Stimulated activated CD4-positive, alpha-beta T cell treated with anti-CD3 and anti-CD28 coated beads, Interleukin-2, amount 100 ng/mL, for 48 hours (primary cell): ENCODE measurements around the gene MAP3K20.
A peak's percentile ranks its signal among the peaks of the same experiment; 100 is the strongest.
"Not testable (repeated sequence)": the region's sequence is repeated elsewhere in the genome, so short reads cannot be mapped to it uniquely, and the experiment has no call there.

Experiments
- DNase-seq, 2 donors: peaks; one replicate each; pipeline ENCODE4 v3.0.0-alpha.2; 2020

MAP3K20 gene

DNA sequence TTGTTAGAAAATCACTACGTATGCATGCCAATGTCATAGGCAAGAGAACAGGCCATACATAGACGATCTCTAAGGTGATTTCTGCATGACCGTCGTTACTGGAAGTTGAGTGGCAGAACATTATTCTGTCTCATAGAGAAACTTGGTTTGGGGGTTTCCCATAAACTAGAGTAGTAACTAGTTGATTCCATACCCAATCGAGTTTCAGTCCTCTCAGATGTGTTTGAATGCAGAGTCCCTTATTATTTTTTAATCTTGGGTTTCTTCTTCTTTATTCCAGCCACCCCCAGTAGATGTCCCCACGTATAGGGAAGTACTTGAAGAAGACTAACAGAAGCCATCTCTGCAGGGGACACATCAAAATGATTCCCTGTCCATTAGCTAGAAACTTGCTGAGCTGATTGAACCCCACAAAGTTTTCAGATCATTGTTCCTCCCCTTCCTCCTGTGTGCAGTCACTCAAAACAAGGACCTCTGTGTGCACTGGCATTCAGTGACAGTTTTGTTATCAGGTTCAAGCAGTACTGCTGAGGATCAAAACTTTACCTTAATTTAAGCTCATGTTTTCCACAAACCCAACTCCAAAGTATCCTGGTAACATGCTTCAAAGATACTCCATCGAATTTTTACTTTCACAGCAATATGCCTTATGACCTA is 210.6 kb downstream of the MAP3K20 start:
- DNase-seq, result no peak

DNA sequence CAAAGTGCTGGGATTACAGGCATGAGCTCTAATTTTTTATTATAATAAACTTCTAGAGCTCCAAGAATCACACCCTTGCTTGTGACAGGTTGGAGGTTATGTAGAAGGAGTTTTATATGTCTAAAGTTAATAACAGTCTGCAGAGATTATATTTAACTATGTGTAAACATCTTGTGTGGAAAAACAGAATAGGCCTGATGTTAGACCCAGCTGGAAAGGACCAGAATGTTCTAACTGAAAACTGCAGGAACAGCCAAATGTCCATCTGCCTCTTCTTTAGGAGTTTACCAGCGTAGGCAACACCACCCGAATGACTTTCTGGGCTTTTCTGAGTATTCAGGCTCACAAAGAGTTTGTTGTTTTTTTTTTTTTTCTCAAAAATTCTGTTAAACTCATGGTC is 211.9 kb downstream of the MAP3K20 start:
- no peak for DNase-seq

DNA sequence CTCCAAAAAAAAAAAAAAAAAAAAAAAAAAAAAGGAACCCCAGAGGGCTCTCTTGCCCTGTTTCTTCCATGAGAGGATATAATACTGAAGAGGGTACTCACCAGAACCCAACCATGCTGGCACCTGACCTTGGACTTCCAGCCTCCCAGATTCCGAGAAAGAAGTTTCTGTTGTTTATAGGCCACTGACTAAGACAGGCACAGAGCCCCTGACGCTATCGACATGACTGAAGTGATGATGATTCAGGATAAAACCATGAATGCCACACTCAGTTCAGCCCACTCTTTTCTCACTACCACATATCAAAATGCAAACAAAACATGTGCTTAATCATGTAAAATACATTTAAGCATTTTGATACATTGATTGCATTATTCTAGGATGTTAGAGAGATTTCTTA is 212.9 kb downstream of the MAP3K20 start:
- peak; percentile 7 to 13 for DNase-seq

DNA sequence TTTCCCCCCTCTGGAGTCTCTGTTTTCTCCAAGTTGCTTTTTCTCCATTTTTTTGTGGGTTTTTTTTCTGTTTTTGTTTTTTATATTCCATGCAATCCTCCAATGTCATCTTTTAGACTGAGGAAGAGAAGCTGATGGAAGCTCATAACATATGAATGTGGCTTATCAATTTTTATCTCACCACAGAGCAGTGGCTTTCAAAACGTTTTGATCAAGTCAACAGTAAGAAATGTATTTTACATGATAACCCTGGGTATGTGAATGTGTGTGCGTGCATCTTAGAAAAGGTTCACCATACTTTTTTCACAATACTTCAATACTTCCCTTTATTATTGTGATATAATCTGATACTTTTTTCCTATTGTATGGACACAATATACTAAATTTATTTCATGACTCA is 214.4 kb downstream of the MAP3K20 start:
- DNase-seq, result no peak

DNA sequence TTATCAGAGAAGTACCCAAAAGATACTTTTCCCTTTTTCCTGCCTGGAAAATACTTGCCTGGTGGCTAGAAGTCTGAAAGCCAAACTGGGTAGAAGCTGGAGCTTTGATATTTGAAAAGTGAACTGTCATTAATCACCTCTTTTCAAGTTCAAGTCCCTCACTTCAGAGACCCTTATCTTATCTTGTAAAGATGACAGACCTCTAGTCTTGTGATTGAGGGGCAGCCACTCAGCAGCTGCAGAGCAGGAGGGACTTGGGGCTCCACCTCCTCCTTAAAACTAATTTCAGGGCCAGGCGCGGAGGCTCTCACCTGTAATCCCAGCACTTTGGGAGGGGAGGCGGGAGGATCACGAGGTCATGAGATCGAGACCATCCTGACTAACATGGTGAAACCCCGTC is 214.9 kb downstream of the MAP3K20 start:
- DNase-seq, result no peak

DNA sequence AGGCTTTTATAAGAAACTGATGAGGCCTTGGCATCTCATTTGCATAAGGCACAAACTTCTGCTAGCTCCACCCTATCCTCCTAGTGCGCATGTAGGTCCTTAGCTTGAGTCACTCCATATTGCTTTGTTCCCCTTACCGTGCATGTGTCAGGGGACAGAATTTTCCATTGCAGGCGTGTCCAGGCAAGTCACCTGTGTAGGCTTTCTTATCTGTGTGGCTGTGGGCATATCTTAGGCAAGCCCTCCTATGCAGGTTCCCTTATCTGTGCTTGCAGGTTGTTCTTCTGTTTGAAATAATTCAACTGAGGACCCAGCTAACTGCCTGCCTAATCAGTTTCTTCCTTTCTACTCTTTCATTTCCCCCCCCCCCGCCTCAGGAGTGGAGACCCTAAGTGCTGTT is 215.8 kb downstream of the MAP3K20 start:
- DNase-seq, result no peak

DNA sequence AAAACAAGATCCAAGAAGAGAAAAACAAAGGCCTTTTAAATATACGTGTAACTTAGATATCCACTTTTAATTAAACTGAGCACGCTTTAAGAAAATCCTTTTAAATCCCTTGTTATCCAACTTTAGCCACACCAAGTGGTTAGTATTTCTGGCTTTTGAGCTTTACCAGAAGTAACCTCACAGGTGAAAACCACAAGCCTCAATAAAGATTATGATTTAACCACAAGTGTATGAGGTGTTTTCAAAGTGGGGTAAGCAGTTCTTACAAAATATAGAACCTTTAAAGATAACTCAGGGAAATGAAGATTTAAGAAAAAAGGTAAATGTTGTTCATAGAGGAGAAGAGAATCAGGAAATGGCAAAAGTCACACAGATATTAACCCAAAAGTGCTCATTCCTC is 220.6 kb downstream of the MAP3K20 start:
- no peak for DNase-seq

DNA sequence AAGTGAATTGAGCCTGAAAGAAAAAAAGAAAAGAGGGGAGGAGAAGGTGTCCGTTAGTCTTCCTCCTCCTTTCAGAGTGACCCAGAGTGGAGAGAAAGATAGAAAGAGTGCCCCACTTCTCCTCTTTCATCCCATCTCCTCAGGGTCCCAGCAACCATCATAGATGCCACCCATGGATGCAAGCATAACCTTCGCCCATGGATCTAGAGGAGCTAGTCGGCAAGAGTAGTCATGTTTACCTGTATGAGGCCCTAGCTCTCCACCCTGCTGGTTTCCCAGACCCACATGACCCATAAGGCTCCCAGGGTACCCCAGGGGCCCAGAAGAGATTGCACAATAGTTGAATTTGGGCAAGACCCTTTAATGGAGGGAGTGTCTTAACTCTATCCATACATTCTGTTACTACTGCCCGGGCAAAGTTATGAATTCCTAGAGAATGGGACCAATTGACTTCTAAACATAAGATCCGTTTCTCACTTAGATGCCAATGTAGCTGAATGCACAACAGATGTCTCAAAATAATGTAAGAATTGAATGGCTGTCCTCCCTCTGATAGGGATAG is 223.0 kb downstream of the MAP3K20 start:
- DNase-seq, result no peak

DNA sequence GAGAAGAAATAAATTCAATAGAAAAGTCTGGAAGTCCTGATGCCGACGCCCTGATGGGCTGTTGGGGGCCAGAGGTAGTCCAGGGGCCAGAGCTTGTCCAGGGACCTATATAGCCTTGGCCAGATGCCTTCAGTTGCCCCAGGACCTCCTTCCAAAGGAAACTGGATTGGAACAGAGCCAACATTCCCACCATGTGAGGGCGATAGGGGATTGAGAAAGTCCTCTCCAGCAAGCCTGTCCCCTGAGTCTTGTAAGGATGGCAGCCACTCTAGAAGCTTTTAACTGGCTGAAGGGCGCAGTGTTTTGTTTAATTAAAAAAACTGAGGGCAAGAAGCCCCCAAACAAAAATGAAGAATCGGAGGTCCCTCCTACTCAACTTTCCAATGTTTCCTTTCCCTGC is 224.1 kb downstream of the MAP3K20 start:
- no peak for DNase-seq

DNA sequence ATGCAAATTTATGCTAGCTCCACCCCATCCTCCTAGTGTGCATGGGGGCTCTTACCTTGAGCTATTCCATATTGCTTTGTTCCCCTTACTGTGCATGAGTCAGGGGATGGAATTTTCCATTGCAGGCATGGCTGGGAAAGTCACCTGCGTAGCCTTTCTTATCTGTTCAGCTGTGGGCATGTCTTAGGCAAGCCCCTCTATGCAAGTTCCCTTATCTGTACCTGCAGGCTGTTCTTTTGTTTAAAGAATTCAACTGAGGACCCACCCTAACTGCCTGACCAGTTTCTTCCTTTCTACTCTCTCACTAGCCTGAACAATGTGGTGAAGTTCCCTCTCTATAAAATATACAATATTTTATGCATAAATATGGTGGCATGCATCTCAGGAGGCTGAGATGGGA is 224.8 kb downstream of the MAP3K20 start:
- no peak for DNase-seq

DNA sequence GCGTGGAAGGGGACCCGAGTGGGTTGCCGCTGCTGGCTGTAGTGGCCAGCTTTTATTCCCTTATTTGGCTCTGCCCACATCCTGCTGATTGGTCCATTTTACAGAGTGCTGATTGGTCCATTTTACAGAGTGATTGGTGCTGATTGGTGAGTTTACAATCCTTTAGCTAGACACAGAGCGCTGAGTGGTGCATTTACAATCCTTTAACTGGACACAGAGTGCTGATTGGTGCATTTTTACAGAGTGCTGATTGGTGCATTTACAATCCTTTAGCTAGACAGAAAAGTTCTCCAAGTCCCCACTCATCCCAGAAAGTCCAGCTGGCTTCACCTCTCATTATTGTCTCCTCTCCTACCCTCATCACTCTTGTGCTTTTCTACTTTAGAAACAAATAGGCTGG is 225.9 kb downstream of the MAP3K20 start:
- not testable (repeated sequence) for DNase-seq

DNA sequence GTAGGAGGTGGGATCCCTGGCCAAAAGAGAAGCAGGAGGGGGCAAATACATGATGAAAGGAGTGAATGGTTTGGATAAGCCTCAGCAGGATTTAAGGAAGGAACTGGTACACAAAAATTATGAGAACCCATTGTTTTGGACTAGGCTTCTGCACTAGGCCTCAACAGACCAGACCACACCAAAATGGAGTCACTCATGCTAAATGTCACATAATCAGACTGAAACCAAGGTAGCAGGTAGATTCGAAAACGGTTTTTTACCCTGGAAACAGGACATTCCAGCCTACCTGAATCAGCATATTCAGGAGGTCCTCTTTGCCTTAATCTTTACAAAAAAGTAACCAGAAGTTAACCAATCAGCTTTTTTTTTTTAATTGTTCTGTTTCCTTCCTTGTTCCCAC is 229.7 kb downstream of the MAP3K20 start:
- DNase-seq, result no peak

DNA sequence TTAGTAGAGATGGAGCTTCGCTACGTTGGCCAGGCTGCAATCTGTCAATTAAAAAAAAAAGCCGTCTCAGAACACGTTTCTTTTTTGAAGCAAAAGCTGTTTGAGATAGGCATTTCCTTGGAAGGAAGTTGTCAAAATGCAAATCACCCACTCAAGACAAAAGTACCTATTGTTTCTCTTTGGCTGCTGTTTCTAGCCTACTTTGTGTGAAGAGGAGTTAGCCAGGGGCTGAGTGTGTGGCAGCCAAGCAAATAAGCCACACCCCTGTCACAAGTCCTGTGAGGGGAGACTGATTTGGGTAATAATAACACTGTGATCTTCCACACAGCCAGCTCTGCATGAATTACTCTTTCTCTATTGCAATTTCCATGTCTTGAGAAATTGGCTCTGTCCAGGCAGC is 231.6 kb downstream of the MAP3K20 start:
- DNase-seq, result no peak

DNA sequence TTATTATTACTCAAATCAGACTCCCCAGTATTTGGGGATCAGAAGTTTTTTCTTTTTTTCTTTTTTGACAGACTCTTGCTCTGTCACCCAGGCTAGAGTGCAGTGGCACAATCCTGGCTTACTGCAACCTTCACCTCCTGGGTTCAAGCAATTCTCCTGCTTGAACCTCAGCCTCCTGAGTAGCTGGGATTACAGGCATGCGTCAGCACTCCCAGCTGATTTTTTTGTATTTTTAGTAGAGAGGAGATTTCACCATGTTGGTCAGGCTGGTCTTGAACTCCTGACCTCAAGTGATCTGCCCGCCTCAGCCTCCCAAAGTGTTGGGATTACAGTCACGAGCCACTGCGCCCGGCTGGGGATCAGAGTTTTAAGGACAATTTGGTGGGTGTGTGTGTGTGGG is 233.7 kb downstream of the MAP3K20 start:
- not testable (repeated sequence) for DNase-seq

DNA sequence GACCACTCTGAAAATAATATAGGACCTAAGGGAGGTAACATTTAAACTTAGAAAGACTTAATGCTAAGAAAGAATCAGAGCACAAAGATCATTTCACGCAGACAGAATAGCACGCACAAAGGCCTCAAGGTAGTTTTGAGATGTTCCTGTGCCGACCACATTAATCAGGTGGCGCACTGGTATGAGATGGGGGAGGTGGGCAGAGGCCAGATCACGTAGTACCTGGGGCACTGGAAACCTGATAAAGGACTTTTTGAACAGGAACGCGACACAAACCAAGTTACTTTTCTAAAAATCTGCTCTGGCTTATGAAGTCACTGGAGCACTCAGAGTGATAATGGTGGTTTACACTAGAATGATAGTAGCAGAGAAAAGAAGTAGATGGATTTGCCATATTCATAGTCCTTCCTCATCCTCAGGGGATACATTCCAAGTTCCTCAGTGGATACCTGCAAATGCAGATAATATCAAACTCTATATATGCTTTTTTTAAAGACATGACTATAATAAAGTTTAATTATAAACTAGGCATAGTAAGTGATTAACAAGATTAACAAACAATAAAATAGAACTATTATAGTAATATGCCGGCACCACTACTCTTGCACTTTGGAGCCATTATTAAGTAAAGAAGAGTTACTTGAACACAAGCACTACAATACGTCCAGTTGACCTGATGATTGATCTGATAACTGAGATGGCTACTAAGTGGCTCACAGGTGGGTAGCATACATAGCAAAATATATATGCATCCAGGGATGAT is 236.4 kb downstream of the MAP3K20 start:
- DNase-seq, result no peak
